Neural progenitor cell (in vitro differentiated cells): ENCODE data around the gene ARHGAP24.

Experiments used
- EZH2 ChIP-seq: fragments of 200-600 bp; sonication (generic); IDR thresholded peaks from 2 replicates; pipeline ENCODE4 v1.6.1; 2017; ENCODE audit warnings: antibody characterized with exemption, mild to moderate bottlenecking, moderate library complexity
- EZH2phosphoT487 ChIP-seq: fragments of 200-600 bp; sonication (generic); IDR thresholded peaks from 2 replicates; pipeline ENCODE4 v1.6.1; 2017; ENCODE audit warnings: antibody characterized with exemption
- TF ChIP-seq, protein P1 (sequence below): fragments of 200-600 bp; sonication (generic); IDR thresholded peaks from 2 replicates; pipeline ENCODE4 v1.5.1; 2017; ENCODE audit warnings: antibody characterized with exemption, mild to moderate bottlenecking

DNA sequence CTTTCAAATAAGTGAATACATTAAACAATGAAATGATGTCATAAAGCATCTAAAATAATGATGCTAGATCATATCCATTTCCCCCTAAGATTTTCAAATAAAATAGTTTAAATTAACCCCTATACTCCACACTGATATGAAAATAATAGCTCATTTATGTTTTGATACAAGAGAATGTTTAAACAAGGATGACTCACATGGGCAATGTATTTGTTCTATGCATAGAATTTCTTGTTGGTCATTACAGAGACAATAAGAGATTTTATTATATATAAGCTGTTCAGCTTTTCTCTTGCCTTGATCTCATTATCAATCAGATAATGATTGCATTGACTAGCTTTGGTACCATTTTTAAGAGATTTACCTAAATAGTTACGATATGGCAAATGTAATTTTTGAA, 411.7 kb downstream of the ARHGAP24 start:
- TF ChIP-seq EZH2, result no peak
- TF ChIP-seq EZH2phosphoT487, result no peak
- TF ChIP-seq, protein P1, sequence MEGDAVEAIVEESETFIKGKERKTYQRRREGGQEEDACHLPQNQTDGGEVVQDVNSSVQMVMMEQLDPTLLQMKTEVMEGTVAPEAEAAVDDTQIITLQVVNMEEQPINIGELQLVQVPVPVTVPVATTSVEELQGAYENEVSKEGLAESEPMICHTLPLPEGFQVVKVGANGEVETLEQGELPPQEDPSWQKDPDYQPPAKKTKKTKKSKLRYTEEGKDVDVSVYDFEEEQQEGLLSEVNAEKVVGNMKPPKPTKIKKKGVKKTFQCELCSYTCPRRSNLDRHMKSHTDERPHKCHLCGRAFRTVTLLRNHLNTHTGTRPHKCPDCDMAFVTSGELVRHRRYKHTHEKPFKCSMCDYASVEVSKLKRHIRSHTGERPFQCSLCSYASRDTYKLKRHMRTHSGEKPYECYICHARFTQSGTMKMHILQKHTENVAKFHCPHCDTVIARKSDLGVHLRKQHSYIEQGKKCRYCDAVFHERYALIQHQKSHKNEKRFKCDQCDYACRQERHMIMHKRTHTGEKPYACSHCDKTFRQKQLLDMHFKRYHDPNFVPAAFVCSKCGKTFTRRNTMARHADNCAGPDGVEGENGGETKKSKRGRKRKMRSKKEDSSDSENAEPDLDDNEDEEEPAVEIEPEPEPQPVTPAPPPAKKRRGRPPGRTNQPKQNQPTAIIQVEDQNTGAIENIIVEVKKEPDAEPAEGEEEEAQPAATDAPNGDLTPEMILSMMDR, result no peak
